H9 (cell line): ENCODE measurements around the gene GHR. TPM values are rescaled to one million over a fixed set of nuclear protein-coding genes. Genes with fewer than 3 reads are reported as not detected.

Source experiments
- DNase-seq: peaks from one replicate; pipeline ENCODE4 v3.0.0-alpha.2; 2017
- H2AFZ ChIP-seq: one replicate; pipeline ENCODE4 v1.6.1; 2013; ENCODE audit warnings: mild to moderate bottlenecking, low read length, control low read depth, moderate library complexity
- H2AK5ac ChIP-seq: 2 replicates; pipeline ENCODE4 v1.6.1; 2013; ENCODE audit warnings: low read length, control low read depth, mixed read lengths; ENCODE audit not compliant: insufficient read length
- H2BK120ac ChIP-seq: one replicate; pipeline ENCODE4 v1.6.1; 2013; ENCODE audit warnings: low read depth, mild to moderate bottlenecking, low read length, control low read depth, inconsistent platforms; ENCODE audit not compliant: poor library complexity, severe bottlenecking
- H2BK12ac ChIP-seq: 2 replicates; pipeline ENCODE4 v1.6.1; 2013; ENCODE audit warnings: low read length, control low read depth, mixed read lengths, low read depth; ENCODE audit not compliant: insufficient read length
- H2BK15ac ChIP-seq: 2 replicates; pipeline ENCODE4 v1.6.1; 2013; ENCODE audit warnings: low read depth, low read length, control low read depth
- H2BK20ac ChIP-seq: one replicate; pipeline ENCODE4 v1.6.1; 2013; ENCODE audit warnings: low read depth, mild to moderate bottlenecking, low read length, control low read depth, inconsistent platforms; ENCODE audit not compliant: poor library complexity, severe bottlenecking
- H2BK5ac ChIP-seq: 2 replicates; pipeline ENCODE4 v1.6.1; 2013; ENCODE audit warnings: low read length, control low read depth, mixed read lengths; ENCODE audit not compliant: insufficient read length
- H3K14ac ChIP-seq: 2 replicates; pipeline ENCODE4 v1.6.1; 2013; ENCODE audit warnings: low read length, control low read depth; ENCODE audit not compliant: insufficient read depth
- H3K18ac ChIP-seq: 2 replicates; pipeline ENCODE4 v1.6.1; 2013; ENCODE audit warnings: low read depth, mild to moderate bottlenecking, mixed read lengths, low read length, control low read depth; ENCODE audit not compliant: insufficient read length
- H3K23ac ChIP-seq: 2 replicates; pipeline ENCODE4 v1.6.1; 2013; ENCODE audit warnings: low read length, control low read depth, mixed read lengths, low read depth; ENCODE audit not compliant: insufficient read length
- H3K23me2 ChIP-seq: 2 replicates; pipeline ENCODE4 v1.6.1; 2013; ENCODE audit warnings: low read depth, mild to moderate bottlenecking, mixed read lengths, low read length, control low read depth; ENCODE audit not compliant: insufficient read length, poor library complexity, severe bottlenecking
- H3K27ac ChIP-seq: 2 replicates; pipeline ENCODE4 v1.5.1; 2013; ENCODE audit warnings: low read length, control low read depth, mixed read lengths, low read depth; ENCODE audit not compliant: insufficient read length
- H3K27me3 ChIP-seq: 2 replicates; pipeline ENCODE4 v1.6.1; 2013; ENCODE audit warnings: low read length, control low read depth, inconsistent platforms; ENCODE audit not compliant: insufficient read depth
- H3K4ac ChIP-seq: 2 replicates; pipeline ENCODE4 v1.6.1; 2013; ENCODE audit warnings: low read depth, mild to moderate bottlenecking, control low read depth, inconsistent platforms, low read length, moderate library complexity
- H3K4me1 ChIP-seq: 2 replicates; pipeline ENCODE4 v1.6.1; 2013; ENCODE audit warnings: low read length, control low read depth, inconsistent platforms; ENCODE audit not compliant: insufficient read depth
- H3K4me2 ChIP-seq: 2 replicates; pipeline ENCODE4 v1.6.1; 2013; ENCODE audit warnings: low read length, control low read depth, mixed read lengths; ENCODE audit not compliant: insufficient read length, insufficient read depth
- H3K56ac ChIP-seq: 2 replicates; pipeline ENCODE4 v1.6.1; 2013; ENCODE audit warnings: low read depth, mild to moderate bottlenecking, mixed read lengths, low read length, control low read depth; ENCODE audit not compliant: insufficient read length
- H3K79me1 ChIP-seq: 2 replicates; pipeline ENCODE4 v1.6.1; 2013; ENCODE audit warnings: low read depth, mild to moderate bottlenecking, moderate library complexity, low read length, control low read depth, inconsistent platforms; ENCODE audit not compliant: insufficient read depth, poor library complexity, severe bottlenecking
- H3K79me2 ChIP-seq: 2 replicates; pipeline ENCODE4 v1.6.1; 2013; ENCODE audit warnings: low read length, control low read depth, inconsistent platforms; ENCODE audit not compliant: insufficient read depth
- H3K9ac ChIP-seq: 2 replicates; pipeline ENCODE4 v1.6.1; 2013; ENCODE audit warnings: low read length, control low read depth, mixed read lengths; ENCODE audit not compliant: insufficient read length; ENCODE audit errors: extremely low read depth
- H3K9me3 ChIP-seq: one replicate; pipeline ENCODE4 v1.6.1; 2013; ENCODE audit warnings: low read depth, low read length, inconsistent platforms; ENCODE audit not compliant: control insufficient read depth
- H3T11ph ChIP-seq: one replicate; pipeline ENCODE4 v1.6.1; 2013; ENCODE audit warnings: mild to moderate bottlenecking, low read length, control low read depth, inconsistent platforms
- H4K20me1 ChIP-seq: one replicate; pipeline ENCODE4 v1.6.1; 2013; ENCODE audit not compliant: control insufficient read depth, insufficient read length, insufficient read depth
- H4K5ac ChIP-seq: 2 replicates; pipeline ENCODE4 v1.6.1; 2013; ENCODE audit warnings: low read depth, mild to moderate bottlenecking, mixed read lengths, low read length, control low read depth; ENCODE audit not compliant: insufficient read length
- H4K8ac ChIP-seq: replicated peaks from 2 replicates; pipeline ENCODE4 v1.6.1; 2013; ENCODE audit warnings: low read length, control low read depth, mixed read lengths, low read depth; ENCODE audit not compliant: insufficient read length
- H4K91ac ChIP-seq: 2 replicates; pipeline ENCODE4 v1.6.1; 2013; ENCODE audit warnings: low read depth, mild to moderate bottlenecking, moderate library complexity, mixed read lengths, low read length, control low read depth; ENCODE audit not compliant: insufficient read length
- H3K27ac Mint-ChIP-seq, 3 experiments: 2 replicates in 2 of 3; 3 replicates in 1 of 3; pipeline ENCODE4 v1.8.0; 2020 to 2021; ENCODE audit warnings: mixed read lengths in 3 of 3, mild to moderate bottlenecking in 1 of 3, moderate library complexity in 1 of 3
- H3K27me3 Mint-ChIP-seq: 2 replicates; pipeline ENCODE4 v1.8.0; 2021; ENCODE audit warnings: low read depth, mild to moderate bottlenecking, moderate library complexity, mixed read lengths
- H3K36me3 Mint-ChIP-seq, 3 experiments: 2 replicates in 2 of 3; 3 replicates in 1 of 3; pipeline ENCODE4 v1.8.0; 2020 to 2021; ENCODE audit warnings: low read depth in 3 of 3, mixed read lengths in 3 of 3; ENCODE audit not compliant: insufficient read depth in 1 of 3
- H3K4me1 Mint-ChIP-seq, 2 experiments: 2 replicates each; pipeline ENCODE4 v1.8.0; 2020; ENCODE audit warnings: mixed read lengths in 2 of 2
- H3K4me3 Mint-ChIP-seq, 2 experiments: 2 replicates in 1 of 2; 3 replicates in 1 of 2; pipeline ENCODE4 v1.8.0; 2020 to 2021; ENCODE audit warnings: mild to moderate bottlenecking in 2 of 2, mixed read lengths in 2 of 2, moderate library complexity in 1 of 2
- H3K9me3 Mint-ChIP-seq, 2 experiments: 2 replicates in 1 of 2; 3 replicates in 1 of 2; pipeline ENCODE4 v1.8.0; 2020; ENCODE audit warnings: mild to moderate bottlenecking in 2 of 2, mixed read lengths in 2 of 2, moderate library complexity in 1 of 2
- WGBS: extraction: QIAGEN DNeasy Blood & Tissue Kit; methylation state at CpG from one replicate; pipeline ENCODE4 v1.1.7; 2013; ENCODE audit warnings: missing lambda C conversion rate, low lambda C conversion rate, mixed read lengths; ENCODE audit not compliant: insufficient read length; ENCODE audit errors: extremely low coverage; 5-methylcytosine and 5-hydroxymethylcytosine counted together
- total RNA-seq: library from RNA; stranded (reverse); gene quantifications from 2 replicates; pipeline ENCODE4 v1.2.1, GENCODE V29; 2021
- TF ChIP-seq, protein P1 (sequence below): fragments of 200-600 bp; sonication (generic); conservative IDR thresholded peaks from 3 replicates; pipeline ENCODE4 v1.8.0; 2021; ENCODE audit warnings: antibody characterized with exemption, mild to moderate bottlenecking

The GHR gene
- total RNA-seq, 1 experiment from 2014 or later, result 0.20 TPM

DNA sequence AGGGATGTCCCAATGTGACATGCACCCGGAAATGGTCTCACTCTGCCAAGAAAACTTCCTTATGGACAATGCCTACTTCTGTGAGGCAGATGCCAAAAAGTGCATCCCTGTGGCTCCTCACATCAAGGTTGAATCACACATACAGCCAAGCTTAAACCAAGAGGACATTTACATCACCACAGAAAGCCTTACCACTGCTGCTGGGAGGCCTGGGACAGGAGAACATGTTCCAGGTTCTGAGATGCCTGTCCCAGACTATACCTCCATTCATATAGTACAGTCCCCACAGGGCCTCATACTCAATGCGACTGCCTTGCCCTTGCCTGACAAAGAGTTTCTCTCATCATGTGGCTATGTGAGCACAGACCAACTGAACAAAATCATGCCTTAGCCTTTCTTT, 295.8 kb downstream of the GHR start:
- Histone ChIP-seq H2BK15ac (no peak overlapping the region), H3K4ac (no peak overlapping the region), H2BK5ac (no peak overlapping the region), H4K20me1 (no peaks in the 10 kb centered on the region), H3K56ac (no peak overlapping the region), H2BK20ac (no peak overlapping the region), H3T11ph (no peak overlapping the region), H3K14ac (no peak overlapping the region), H2BK120ac (no peak overlapping the region), H3K23ac (no peak overlapping the region), H3K4me1 (no peaks in the 10 kb centered on the region), H3K79me2 (no peaks in the 10 kb centered on the region), H2BK12ac (no peak overlapping the region), H3K23me2 (no peaks in the 10 kb centered on the region), H3K27ac (no peak overlapping the region), H4K91ac (no peak overlapping the region), H3K27me3 (no peaks in the 10 kb centered on the region), H4K8ac (no peak overlapping the region), H2AFZ (no peak overlapping the region), H3K18ac (no peak overlapping the region), H3K9ac (no peak overlapping the region), H2AK5ac (no peak overlapping the region), H3K9me3 (no peaks in the 10 kb centered on the region), H4K5ac (no peak overlapping the region), H3K4me2 (no peak overlapping the region), H3K79me1 (no peaks in the 10 kb centered on the region)
- no peaks in the 10 kb centered on the region for H3K36me3 Mint-ChIP-seq
- H3K27ac Mint-ChIP-seq, result no peak overlapping the region
- DNase-seq, result no peak
- TF ChIP-seq, protein P1, sequence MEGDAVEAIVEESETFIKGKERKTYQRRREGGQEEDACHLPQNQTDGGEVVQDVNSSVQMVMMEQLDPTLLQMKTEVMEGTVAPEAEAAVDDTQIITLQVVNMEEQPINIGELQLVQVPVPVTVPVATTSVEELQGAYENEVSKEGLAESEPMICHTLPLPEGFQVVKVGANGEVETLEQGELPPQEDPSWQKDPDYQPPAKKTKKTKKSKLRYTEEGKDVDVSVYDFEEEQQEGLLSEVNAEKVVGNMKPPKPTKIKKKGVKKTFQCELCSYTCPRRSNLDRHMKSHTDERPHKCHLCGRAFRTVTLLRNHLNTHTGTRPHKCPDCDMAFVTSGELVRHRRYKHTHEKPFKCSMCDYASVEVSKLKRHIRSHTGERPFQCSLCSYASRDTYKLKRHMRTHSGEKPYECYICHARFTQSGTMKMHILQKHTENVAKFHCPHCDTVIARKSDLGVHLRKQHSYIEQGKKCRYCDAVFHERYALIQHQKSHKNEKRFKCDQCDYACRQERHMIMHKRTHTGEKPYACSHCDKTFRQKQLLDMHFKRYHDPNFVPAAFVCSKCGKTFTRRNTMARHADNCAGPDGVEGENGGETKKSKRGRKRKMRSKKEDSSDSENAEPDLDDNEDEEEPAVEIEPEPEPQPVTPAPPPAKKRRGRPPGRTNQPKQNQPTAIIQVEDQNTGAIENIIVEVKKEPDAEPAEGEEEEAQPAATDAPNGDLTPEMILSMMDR, result no peak
- WGBS, result no CpG with 5 or more reads among the region's 2 CpGs
- H3K4me3 Mint-ChIP-seq, result no peak overlapping the region
- no peaks in the 10 kb centered on the region for H3K9me3 Mint-ChIP-seq
- H3K4me1 Mint-ChIP-seq, result no peaks in the 10 kb centered on the region
- no peaks in the 10 kb centered on the region for H3K27me3 Mint-ChIP-seq
